ENCODE data around the gene CTSE. TPM values are rescaled to one million over a fixed set of nuclear protein-coding genes. Genes with fewer than 3 reads are reported as not detected.
A peak's percentile ranks its signal among the peaks of the same experiment; 100 is the strongest.

Gene CTSE
- total and polyA plus RNA-seq, 2 of the 4 experiments (the other 2 are of a cell fraction), result not detected

- peak; percentile 2 for DNase-seq
- no TSS peak for BruUV-seq (replicated peaks)
Measured at GRCh38 chr1:206050655-206051235, 27.1 kb upstream of the CTSE start.

More at GRCh38 chr1:206050655-206051235, 27.1 kb upstream of the CTSE start:
- Histone ChIP-seq H3K4ac (ENCODE audit: low read depth, low read length) (no peak overlapping the region), H2BK120ac (ENCODE audit: low read depth, low read length) (no peak overlapping the region), H3K79me1 (ENCODE audit: low read depth in 1 of 2, low read length in 2 of 2) (no peaks in the 10 kb centered on the region), H3K4me2 (ENCODE audit: low read depth, low read length) (no peak overlapping the region), H3K27me3 (ENCODE audit: control insufficient read depth, insufficient read depth, low read length) (peaks cover 42% of the 10 kb centered on the region), H3K9me3 (ENCODE audit: control insufficient read depth, insufficient read depth, low read length) (no peaks in the 10 kb centered on the region), H3K9ac (ENCODE audit: low read depth, low read length) (no peak overlapping the region), H3K18ac (ENCODE audit: low read depth, low read length) (no peak overlapping the region), H3K4me3 (ENCODE audit: insufficient read depth, low read depth, low read length) (no peak overlapping the region), H4K5ac (ENCODE audit: low read depth, low read length) (no peak overlapping the region), H3K23ac (ENCODE audit: low read depth, low read length) (no peak overlapping the region), H3K36me3 (ENCODE audit: control insufficient read depth, insufficient read depth, low read length) (no peaks in the 10 kb centered on the region), H3K14ac (replicated peaks; ENCODE audit: low read depth, low read length) (no peak overlapping the region), H2BK5ac (ENCODE audit: low read depth, low read length, poor library complexity, severe bottlenecking) (no peak overlapping the region), H3K27ac (ENCODE audit: insufficient read depth, low read length) (no peak overlapping the region), H4K8ac (ENCODE audit: low read depth in 2 of 2, low read length in 2 of 2) (no peak overlapping the region), H3K4me1 (ENCODE audit: control insufficient read depth, insufficient read depth, low read length) (no peaks in the 10 kb centered on the region), H3K56ac (ENCODE audit: extremely low read depth, insufficient read depth, low read length) (no peak overlapping the region), H4K20me1 (ENCODE audit: insufficient read depth, low read length) (no peaks in the 10 kb centered on the region), H2BK20ac (ENCODE audit: low read depth, low read length) (no peak overlapping the region), H2AFZ (replicated peaks; ENCODE audit: low read length, poor library complexity) (peak overlapping the region; percentile 13), H3K9me1 (ENCODE audit: insufficient read depth, low read length) (0 out of 2 replicates have a peak, but pooled peaks cover 3% of the 10 kb centered on the region), H2AK9ac (replicated peaks; ENCODE audit: low read depth, low read length, poor library complexity) (no peak overlapping the region), H2BK15ac (ENCODE audit: low read depth, low read length) (no peak overlapping the region), H2AK5ac (ENCODE audit: low read depth, low read length) (no peak overlapping the region), H4K91ac (ENCODE audit: insufficient read depth, low read depth, low read length) (no peak overlapping the region)
- 100% methylated on average over 1 of the region's 6 CpGs; no CpG with 5 or more reads in 1 of the 2 experiments for WGBS, 2 experiments (ENCODE audit: extremely low coverage in 2 of 2, insufficient read length in 1 of 2)
- in situ Hi-C loops (cut with MboI; ENCODE audit: low sequenced_read_pairs) (no loop called here), intact Hi-C loops (cut with micrococcal nuclease) (no loop called here), dilution Hi-C loops (cut with HindIII; ENCODE audit: low sequenced_read_pairs, unreplicated experiment) (no loop called here)
- no peak for TF ChIP-seq SMC3 (IDR thresholded peaks at IDR 0.05; ENCODE audit: low read depth, low read length)
- TF ChIP-seq RAD21 (IDR thresholded peaks at IDR 0.05; ENCODE audit: low read length), result no peak
- no peak for TF ChIP-seq RCOR1 (IDR thresholded peaks at IDR 0.05; ENCODE audit: insufficient replicate concordance, low read length)
- no peak for TF ChIP-seq RFX5 (IDR thresholded peaks at IDR 0.05; ENCODE audit: low read depth, low read length)
- no peak for TF ChIP-seq POLR2A (IDR thresholded peaks at IDR 0.05; ENCODE audit: low read depth, low read length)
- no peak for TF ChIP-seq ELK1 (IDR thresholded peaks at IDR 0.05; ENCODE audit: borderline replicate concordance, low read depth, low read length)
- CTCF ChIA-PET, result no interaction called here
- ATAC-seq (ENCODE audit: low read depth), result no peak
- POLR2A ChIA-PET (ENCODE audit: unreplicated experiment), result no interaction called here
